Fibroblast of lung (primary cell): ENCODE results near the gene SUPT3H. TPM values are rescaled to one million over a fixed set of nuclear protein-coding genes. Genes with fewer than 3 reads are reported as not detected.

ENCODE experiments used
- DNase-seq, 2 donors: peaks; one replicate each; pipeline versions ENCODE4 v3.0.0 to v3.0.0-alpha.2; 2010; ENCODE audit warnings: low read depth in 2 of 2
- H2AFZ ChIP-seq: 2 replicates; pipeline ENCODE4 v1.5.1; 2012; ENCODE audit warnings: low read length, control low read depth, inconsistent platforms
- H3K27ac ChIP-seq: 2 replicates; pipeline ENCODE4 v1.5.1; 2011; ENCODE audit warnings: low read length, control low read depth; ENCODE audit not compliant: insufficient read depth
- H3K27me3 ChIP-seq: 2 replicates; pipeline ENCODE4 v1.5.1; 2011; ENCODE audit warnings: mild to moderate bottlenecking, low read length; ENCODE audit not compliant: control insufficient read depth, insufficient read depth
- H3K36me3 ChIP-seq: 2 replicates; pipeline ENCODE4 v1.5.1; 2011; ENCODE audit warnings: low read length; ENCODE audit not compliant: control insufficient read depth, insufficient read depth
- H3K4me1 ChIP-seq: 2 replicates; pipeline ENCODE4 v1.5.1; 2011; ENCODE audit warnings: low read length; ENCODE audit not compliant: control insufficient read depth, insufficient read depth; ENCODE audit errors: extremely low read depth
- H3K4me2 ChIP-seq: 2 replicates; pipeline ENCODE4 v1.5.1; 2011; ENCODE audit warnings: low read length, control low read depth; ENCODE audit not compliant: insufficient read depth; ENCODE audit errors: extremely low read depth
- H3K4me3 ChIP-seq, 4 experiments: fragments of 200-600 bp in 1 of 4; sonication (generic) in 1 of 4; replicated peaks in 1 of 4; 2 replicates each; pipeline ENCODE4 v1.5.1; 2011 to 2016; ENCODE audit warnings: low read length in 4 of 4, low read depth in 3 of 4, mild to moderate bottlenecking in 3 of 4, control low read depth in 2 of 4, inconsistent platforms in 1 of 4, mixed read lengths in 1 of 4; ENCODE audit not compliant: insufficient read depth in 1 of 4; ENCODE audit errors: control extremely low read depth in 1 of 4
- H3K79me2 ChIP-seq: 2 replicates; pipeline ENCODE4 v1.5.1; 2012; ENCODE audit warnings: mild to moderate bottlenecking, low read length, inconsistent platforms; ENCODE audit not compliant: control insufficient read depth, insufficient read depth
- H3K9ac ChIP-seq: 2 replicates; pipeline ENCODE4 v1.5.1; 2011; ENCODE audit warnings: mild to moderate bottlenecking, low read length, control low read depth; ENCODE audit not compliant: insufficient read depth
- H3K9me3 ChIP-seq: 2 replicates; pipeline ENCODE4 v1.5.1; 2012; ENCODE audit warnings: low read depth, low read length; ENCODE audit not compliant: control insufficient read depth, insufficient read depth
- H4K20me1 ChIP-seq: 2 replicates; pipeline ENCODE4 v1.5.1; 2011; ENCODE audit warnings: low read length; ENCODE audit not compliant: control insufficient read depth, insufficient read depth; ENCODE audit errors: extremely low read depth
- CTCF ChIP-seq, 2 donors: IDR thresholded peaks in 1 of 2; conservative IDR thresholded peaks in 1 of 2; 1 replicate in 1 of 2; 2 replicates in 1 of 2; pipeline ENCODE4 v1.5.1; 2011 to 2012; ENCODE audit warnings: low read length in 2 of 2, control low read depth in 1 of 2, inconsistent platforms in 1 of 2, low read depth in 1 of 2, mild to moderate bottlenecking in 1 of 2
- EZH2 ChIP-seq: IDR thresholded peaks from 2 replicates; pipeline ENCODE4 v1.5.1; 2012; ENCODE audit warnings: low read length, control low read depth, mild to moderate bottlenecking; ENCODE audit errors: missing control alignments
- polyA plus RNA-seq, 2 donors: library from polyadenylated mRNA; depleted of rRNA in 1 of 2; stranded (reverse) in 1 of 2; unstranded in 1 of 2; fragments of >200 nt; gene quantifications; 2 replicates each; pipeline ENCODE4 v1.2.1, GENCODE V29; 2011 to 2012; ENCODE audit warnings: missing spikeins in 1 of 2
- total RNA-seq: library from RNA; depleted of rRNA; stranded (reverse); fragments of >200 nt; gene quantifications from 2 replicates; pipeline ENCODE4 v1.2.1, GENCODE V29; 2014

The SUPT3H gene
- total and polyA plus RNA-seq, 2 donors (not counting 1 experiment from before 2014, with no cell fraction given), result 8.3 to 8.5 TPM

- no peaks in the 10 kb centered on the region for H3K36me3 ChIP-seq
- no peak for TF ChIP-seq CTCF (conservative IDR thresholded peaks at IDR 0.05 in 1 of 2, IDR thresholded peaks at IDR 0.05 in 1 of 2; ENCODE audit: low read depth in 1 of 2, low read length in 2 of 2)
- TF ChIP-seq EZH2, result no peak
- no peak for DNase-seq
- H3K79me2 ChIP-seq, result peaks cover 10% of the 10 kb centered on the region
- no peaks in the 10 kb centered on the region for H3K27me3 ChIP-seq
- H3K9ac ChIP-seq, result no peak overlapping the region
- no peak overlapping the region for H2AFZ ChIP-seq
- no peaks in the 10 kb centered on the region for H4K20me1 ChIP-seq
- H3K4me3 ChIP-seq, result no peak overlapping the region
- no peak overlapping the region for H3K4me2 ChIP-seq
- H3K27ac ChIP-seq, result no peak overlapping the region
- H3K4me1 ChIP-seq, result peaks cover 3% of the 10 kb centered on the region
- no peaks in the 10 kb centered on the region for H3K9me3 ChIP-seq
These were observed 39.7 kb upstream of the SUPT3H start for GRCh38 chr6:45417436-45417835.

DNA sequence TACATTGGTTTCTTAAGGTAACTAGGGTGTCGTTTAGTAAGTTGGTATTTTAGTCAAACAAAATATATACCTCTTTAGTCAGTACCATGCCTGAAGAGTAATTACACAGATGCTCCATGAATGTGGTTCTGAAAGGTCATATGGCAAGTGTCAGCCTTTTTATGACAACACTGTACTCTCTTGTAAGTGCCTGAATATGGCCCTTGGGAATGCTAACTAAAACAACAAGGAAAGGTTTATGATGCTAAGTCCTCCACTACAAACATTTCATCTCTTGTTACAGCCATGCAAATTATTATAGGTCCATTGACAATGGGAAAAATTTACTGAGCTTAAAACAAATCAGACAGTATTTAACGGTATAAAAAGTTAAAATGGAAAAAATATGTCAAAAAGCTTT is 39.0 kb upstream of the SUPT3H start:
- Histone ChIP-seq H3K27ac (no peak overlapping the region), H3K9ac (no peak overlapping the region), H3K4me2 (no peak overlapping the region), H4K20me1 (no peaks in the 10 kb centered on the region), H3K9me3 (no peaks in the 10 kb centered on the region), H3K4me3 (no peak overlapping the region), H3K79me2 (peaks cover 5% of the 10 kb centered on the region), H3K4me1 (peaks cover 3% of the 10 kb centered on the region), H3K27me3 (no peaks in the 10 kb centered on the region), H2AFZ (no peak overlapping the region), H3K36me3 (no peaks in the 10 kb centered on the region)
- peak in 1 of 2 donors; percentile 53 for DNase-seq
- TF ChIP-seq CTCF (conservative IDR thresholded peaks at IDR 0.05 in 1 of 2, IDR thresholded peaks at IDR 0.05 in 1 of 2; ENCODE audit: low read depth in 1 of 2, low read length in 2 of 2) (no peak), EZH2 (no peak)

GRCh38 chr6:45415788-45416518 is 38.2 kb upstream of the SUPT3H start:
- Histone ChIP-seq H3K9me3 (no peaks in the 10 kb centered on the region), H3K27me3 (no peaks in the 10 kb centered on the region), H3K27ac (no peak overlapping the region), H3K4me1 (peaks cover 3% of the 10 kb centered on the region), H3K36me3 (no peaks in the 10 kb centered on the region), H2AFZ (no peak overlapping the region), H3K4me2 (no peak overlapping the region), H3K4me3 (no peak overlapping the region), H3K79me2 (no peaks in the 10 kb centered on the region), H4K20me1 (no peaks in the 10 kb centered on the region), H3K9ac (no peak overlapping the region)
- no peak for DNase-seq
- no peak for TF ChIP-seq EZH2
